H9 (cell line): ENCODE results near the gene CRYBB1. TPM values are rescaled to one million over a fixed set of nuclear protein-coding genes. Genes with fewer than 3 reads are reported as not detected.

Experiments
- DNase-seq: peaks from one replicate; pipeline ENCODE4 v3.0.0-alpha.2; 2017
- H2AFZ ChIP-seq: one replicate; pipeline ENCODE4 v1.6.1; 2013; ENCODE audit warnings: mild to moderate bottlenecking, low read length, control low read depth, moderate library complexity
- H2AK5ac ChIP-seq: 2 replicates; pipeline ENCODE4 v1.6.1; 2013; ENCODE audit warnings: low read length, control low read depth, mixed read lengths; ENCODE audit not compliant: insufficient read length
- H2BK120ac ChIP-seq: one replicate; pipeline ENCODE4 v1.6.1; 2013; ENCODE audit warnings: low read depth, mild to moderate bottlenecking, low read length, control low read depth, inconsistent platforms; ENCODE audit not compliant: poor library complexity, severe bottlenecking
- H2BK12ac ChIP-seq: 2 replicates; pipeline ENCODE4 v1.6.1; 2013; ENCODE audit warnings: low read length, control low read depth, mixed read lengths, low read depth; ENCODE audit not compliant: insufficient read length
- H2BK15ac ChIP-seq: 2 replicates; pipeline ENCODE4 v1.6.1; 2013; ENCODE audit warnings: low read depth, low read length, control low read depth
- H2BK20ac ChIP-seq: one replicate; pipeline ENCODE4 v1.6.1; 2013; ENCODE audit warnings: low read depth, mild to moderate bottlenecking, low read length, control low read depth, inconsistent platforms; ENCODE audit not compliant: poor library complexity, severe bottlenecking
- H2BK5ac ChIP-seq: 2 replicates; pipeline ENCODE4 v1.6.1; 2013; ENCODE audit warnings: low read length, control low read depth, mixed read lengths; ENCODE audit not compliant: insufficient read length
- H3K14ac ChIP-seq: 2 replicates; pipeline ENCODE4 v1.6.1; 2013; ENCODE audit warnings: low read length, control low read depth; ENCODE audit not compliant: insufficient read depth
- H3K18ac ChIP-seq: 2 replicates; pipeline ENCODE4 v1.6.1; 2013; ENCODE audit warnings: low read depth, mild to moderate bottlenecking, mixed read lengths, low read length, control low read depth; ENCODE audit not compliant: insufficient read length
- H3K23ac ChIP-seq: 2 replicates; pipeline ENCODE4 v1.6.1; 2013; ENCODE audit warnings: low read length, control low read depth, mixed read lengths, low read depth; ENCODE audit not compliant: insufficient read length
- H3K23me2 ChIP-seq: 2 replicates; pipeline ENCODE4 v1.6.1; 2013; ENCODE audit warnings: low read depth, mild to moderate bottlenecking, mixed read lengths, low read length, control low read depth; ENCODE audit not compliant: insufficient read length, poor library complexity, severe bottlenecking
- H3K27ac ChIP-seq: 2 replicates; pipeline ENCODE4 v1.5.1; 2013; ENCODE audit warnings: low read length, control low read depth, mixed read lengths, low read depth; ENCODE audit not compliant: insufficient read length
- H3K27me3 ChIP-seq: 2 replicates; pipeline ENCODE4 v1.6.1; 2013; ENCODE audit warnings: low read length, control low read depth, inconsistent platforms; ENCODE audit not compliant: insufficient read depth
- H3K4ac ChIP-seq: 2 replicates; pipeline ENCODE4 v1.6.1; 2013; ENCODE audit warnings: low read depth, mild to moderate bottlenecking, control low read depth, inconsistent platforms, low read length, moderate library complexity
- H3K4me1 ChIP-seq: 2 replicates; pipeline ENCODE4 v1.6.1; 2013; ENCODE audit warnings: low read length, control low read depth, inconsistent platforms; ENCODE audit not compliant: insufficient read depth
- H3K4me2 ChIP-seq: 2 replicates; pipeline ENCODE4 v1.6.1; 2013; ENCODE audit warnings: low read length, control low read depth, mixed read lengths; ENCODE audit not compliant: insufficient read length, insufficient read depth
- H3K56ac ChIP-seq: 2 replicates; pipeline ENCODE4 v1.6.1; 2013; ENCODE audit warnings: low read depth, mild to moderate bottlenecking, mixed read lengths, low read length, control low read depth; ENCODE audit not compliant: insufficient read length
- H3K79me1 ChIP-seq: 2 replicates; pipeline ENCODE4 v1.6.1; 2013; ENCODE audit warnings: low read depth, mild to moderate bottlenecking, moderate library complexity, low read length, control low read depth, inconsistent platforms; ENCODE audit not compliant: insufficient read depth, poor library complexity, severe bottlenecking
- H3K79me2 ChIP-seq: 2 replicates; pipeline ENCODE4 v1.6.1; 2013; ENCODE audit warnings: low read length, control low read depth, inconsistent platforms; ENCODE audit not compliant: insufficient read depth
- H3K9ac ChIP-seq: 2 replicates; pipeline ENCODE4 v1.6.1; 2013; ENCODE audit warnings: low read length, control low read depth, mixed read lengths; ENCODE audit not compliant: insufficient read length; ENCODE audit errors: extremely low read depth
- H3K9me3 ChIP-seq: one replicate; pipeline ENCODE4 v1.6.1; 2013; ENCODE audit warnings: low read depth, low read length, inconsistent platforms; ENCODE audit not compliant: control insufficient read depth
- H3T11ph ChIP-seq: one replicate; pipeline ENCODE4 v1.6.1; 2013; ENCODE audit warnings: mild to moderate bottlenecking, low read length, control low read depth, inconsistent platforms
- H4K20me1 ChIP-seq: one replicate; pipeline ENCODE4 v1.6.1; 2013; ENCODE audit not compliant: control insufficient read depth, insufficient read length, insufficient read depth
- H4K5ac ChIP-seq: 2 replicates; pipeline ENCODE4 v1.6.1; 2013; ENCODE audit warnings: low read depth, mild to moderate bottlenecking, mixed read lengths, low read length, control low read depth; ENCODE audit not compliant: insufficient read length
- H4K8ac ChIP-seq: replicated peaks from 2 replicates; pipeline ENCODE4 v1.6.1; 2013; ENCODE audit warnings: low read length, control low read depth, mixed read lengths, low read depth; ENCODE audit not compliant: insufficient read length
- H4K91ac ChIP-seq: 2 replicates; pipeline ENCODE4 v1.6.1; 2013; ENCODE audit warnings: low read depth, mild to moderate bottlenecking, moderate library complexity, mixed read lengths, low read length, control low read depth; ENCODE audit not compliant: insufficient read length
- H3K27ac Mint-ChIP-seq, 3 experiments: 2 replicates in 2 of 3; 3 replicates in 1 of 3; pipeline ENCODE4 v1.8.0; 2020 to 2021; ENCODE audit warnings: mixed read lengths in 3 of 3, mild to moderate bottlenecking in 1 of 3, moderate library complexity in 1 of 3
- H3K27me3 Mint-ChIP-seq: 2 replicates; pipeline ENCODE4 v1.8.0; 2021; ENCODE audit warnings: low read depth, mild to moderate bottlenecking, moderate library complexity, mixed read lengths
- H3K36me3 Mint-ChIP-seq, 3 experiments: 2 replicates in 2 of 3; 3 replicates in 1 of 3; pipeline ENCODE4 v1.8.0; 2020 to 2021; ENCODE audit warnings: low read depth in 3 of 3, mixed read lengths in 3 of 3; ENCODE audit not compliant: insufficient read depth in 1 of 3
- H3K4me1 Mint-ChIP-seq, 2 experiments: 2 replicates each; pipeline ENCODE4 v1.8.0; 2020; ENCODE audit warnings: mixed read lengths in 2 of 2
- H3K4me3 Mint-ChIP-seq, 2 experiments: 2 replicates in 1 of 2; 3 replicates in 1 of 2; pipeline ENCODE4 v1.8.0; 2020 to 2021; ENCODE audit warnings: mild to moderate bottlenecking in 2 of 2, mixed read lengths in 2 of 2, moderate library complexity in 1 of 2
- H3K9me3 Mint-ChIP-seq, 2 experiments: 2 replicates in 1 of 2; 3 replicates in 1 of 2; pipeline ENCODE4 v1.8.0; 2020; ENCODE audit warnings: mild to moderate bottlenecking in 2 of 2, mixed read lengths in 2 of 2, moderate library complexity in 1 of 2
- CTCF ChIP-seq: fragments of 200-600 bp; sonication (generic); conservative IDR thresholded peaks from 3 replicates; pipeline ENCODE4 v1.8.0; 2021; ENCODE audit warnings: antibody characterized with exemption, mild to moderate bottlenecking
- WGBS: extraction: QIAGEN DNeasy Blood & Tissue Kit; methylation state at CpG from one replicate; pipeline ENCODE4 v1.1.7; 2013; ENCODE audit warnings: missing lambda C conversion rate, low lambda C conversion rate, mixed read lengths; ENCODE audit not compliant: insufficient read length; ENCODE audit errors: extremely low coverage; 5-methylcytosine and 5-hydroxymethylcytosine counted together
- total RNA-seq: library from RNA; stranded (reverse); gene quantifications from 2 replicates; pipeline ENCODE4 v1.2.1, GENCODE V29; 2021

Gene CRYBB1
- total RNA-seq, 1 experiment from 2014 or later, result 5.4 TPM

- H2BK120ac ChIP-seq, result no peak overlapping the region
- H2AK5ac ChIP-seq, result no peak overlapping the region
- no peak overlapping the region for H2BK12ac ChIP-seq
- no peak overlapping the region for H3K18ac ChIP-seq
- H3K79me1 ChIP-seq, result peaks cover 14% of the 10 kb centered on the region
- no peak overlapping the region for H2BK5ac ChIP-seq
- no peak overlapping the region for H3K56ac ChIP-seq
- DNase-seq, result no peak
- Mint-ChIP-seq H3K27me3 (no peaks in the 10 kb centered on the region), H3K4me3 (no peak overlapping the region; a peak in 1 of 5 replicates), H3K4me1 (peaks cover 65 to 73% of the 10 kb centered on the region in 2 experiments), H3K27ac (peak overlapping the region; percentile 54 to 82 (median 80); a peak in 5 of 7 replicates), H3K9me3 (no peaks in the 10 kb centered on the region), H3K36me3 (peaks cover 26 to 37% (median 33%) of the 10 kb centered on the region in 3 experiments)
- WGBS, result no CpG with 5 or more reads among the region's 7 CpGs
- H2BK20ac ChIP-seq, result no peak overlapping the region
- H3K9ac ChIP-seq, result no peak overlapping the region
- H3K27ac ChIP-seq, result no peak overlapping the region
- H3K23ac ChIP-seq, result no peak overlapping the region
- H3K4me2 ChIP-seq, result no peak overlapping the region
- no peak overlapping the region for H3K14ac ChIP-seq
- H3K27me3 ChIP-seq, result no peaks in the 10 kb centered on the region
- H2BK15ac ChIP-seq, result no peak overlapping the region
- TF ChIP-seq CTCF, result no peak
- H4K8ac ChIP-seq, result no peak overlapping the region
- no peak overlapping the region for H2AFZ ChIP-seq
- H4K20me1 ChIP-seq, result peaks cover 2% of the 10 kb centered on the region
- H4K91ac ChIP-seq, result no peak overlapping the region
- no peak overlapping the region for H3T11ph ChIP-seq
- no peaks in the 10 kb centered on the region for H3K23me2 ChIP-seq
- H3K79me2 ChIP-seq, result peaks cover 49% of the 10 kb centered on the region; the same call in 1 of the 2 replicates
- no peak overlapping the region for H3K4ac ChIP-seq
- H4K5ac ChIP-seq, result no peak overlapping the region
- H3K4me1 ChIP-seq, result peaks cover 7% of the 10 kb centered on the region; the same call in 1 of the 2 replicates
- no peaks in the 10 kb centered on the region for H3K9me3 ChIP-seq
These were observed 43.7 kb downstream of the CRYBB1 start for GRCh38 chr22:26574001-26574723.
